ENCODE results near the gene PEX16. TPM values are rescaled to one million over a fixed set of nuclear protein-coding genes. Genes with fewer than 3 reads are reported as not detected.

The PEX16 gene
- total RNA-seq, 5 donors from 2014 or later (not counting 1 experiment from before 2014, with no cell fraction given): 49.4 to 87.5 (median 65.2) TPM

DNA sequence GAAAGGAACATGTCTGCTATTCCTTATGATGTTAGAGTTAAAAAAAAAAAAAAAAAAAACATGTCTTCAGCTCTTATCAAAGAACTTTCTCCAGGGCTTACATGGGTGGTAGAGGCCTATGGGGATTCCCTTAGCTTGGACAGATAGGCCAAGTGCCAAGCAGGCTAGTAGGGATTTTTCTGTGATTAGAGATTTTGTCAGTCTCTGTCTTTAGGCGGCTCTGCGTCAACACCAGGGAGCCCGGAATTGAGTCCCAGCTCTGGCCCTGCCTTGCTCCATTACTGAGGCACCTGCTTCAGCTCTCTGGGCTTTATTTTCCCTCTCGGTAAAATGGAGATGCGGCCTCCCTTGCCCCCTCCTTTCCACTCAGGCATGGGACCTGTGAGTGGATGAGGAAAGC, 57.3 kb downstream of the PEX16 start:
- Mint-ChIP-seq H3K4me3 (no peak overlapping the region), H3K4me1 (peaks cover 0 to 5% (median 1%) of the 10 kb centered on the region in 3 donors), H3K27me3 (no peaks in the 10 kb centered on the region), H3K27ac (no peak overlapping the region), H3K9me3 (no peaks in the 10 kb centered on the region), H3K36me3 (peaks cover 64% of the 10 kb centered on the region)
- H3K4me3 ChIP-seq (ENCODE audit: control insufficient read depth in 1 of 2, extremely low read depth in 1 of 2, low read length in 1 of 2): no peak overlapping the region
- no peaks in the 10 kb centered on the region for H3K4me1 ChIP-seq (ENCODE audit: control insufficient read depth in 1 of 2, extremely low read depth in 1 of 2, insufficient read depth in 2 of 2, low read length in 2 of 2)
- no peaks in the 10 kb centered on the region for H3K9me3 ChIP-seq
- peaks cover 18 to 94% of the 10 kb centered on the region in 2 donors for H3K36me3 ChIP-seq (ENCODE audit: control insufficient read depth in 2 of 2, extremely low read depth in 1 of 2, insufficient read depth in 1 of 2, low read length in 1 of 2)
- H3K27ac ChIP-seq (ENCODE audit: low read length): no peak overlapping the region
- ChIA-PET POLR2A (interaction anchor here (0.6 kb wide), 3 partner anchors 9 to 595 kb away, joined by 3 to 5 read pairs (median 3); no protein-coding TSS in a partner anchor), CTCF (no interaction called here)
- H3K27me3 ChIP-seq (replicated peaks in 1 of 2; ENCODE audit: control insufficient read depth in 2 of 2, extremely low read depth in 1 of 2, insufficient read depth in 2 of 2, low read length in 1 of 2): no peaks in the 10 kb centered on the region
- DNase-seq (no peak), ATAC-seq (replicated peaks in 1 of 4) (no peak)
- 100% methylated on average over 3 of the region's 5 CpGs for WGBS (ENCODE audit: insufficient coverage)

Other genes starting within 250 kb of the PEX16 start
- 10 to 100 TPM in 4 of 5 donors, 1 to 10 TPM in 1; 8.3 to 27.0 (median 23.9) TPM for gene SLC35C1, start 112.7 kb downstream of the PEX16 start, total RNA-seq
- gene CRY2, start 70.4 kb downstream of the PEX16 start, total RNA-seq: 100 to 1,000 TPM in 2 of 5 donors, 10 to 100 TPM in 3; 54.0 to 198 (median 63.5) TPM
- gene MAPK8IP1, start 32.2 kb downstream of the PEX16 start, total RNA-seq: 1 to 10 TPM in 4 of 5 donors, under 1 TPM in 1; 0.90 to 9.9 (median 1.8) TPM
- 1 to 10 TPM; 2.5 to 6.8 (median 4.6) TPM for gene FREY1, start 10.6 kb downstream of the PEX16 start, total RNA-seq
- gene LARGE2, start 4.8 kb upstream of the PEX16 start, total RNA-seq: 1 to 10 TPM; 2.5 to 9.6 (median 5.1) TPM
- gene PHF21A, start 203.6 kb upstream of the PEX16 start, total RNA-seq: 10 to 100 TPM; 45.5 to 82.9 (median 57.4) TPM